Activated CD4-positive, alpha-beta T cell treated with anti-CD3 and anti-CD28 coated beads, Interleukin-2, amount 10 ng/mL, durations not matched to agents 7 days and 5 days (primary cell): ENCODE data around the gene ZNF317. TPM values are rescaled to one million over a fixed set of nuclear protein-coding genes. Genes with fewer than 3 reads are reported as not detected.
"Not testable (repeated sequence)": the region's sequence is repeated elsewhere in the genome, so short reads cannot be mapped to it uniquely, and the experiment has no call there.

ENCODE experiments used
- CTCF ChIA-PET: fragments of 350-600 bp; sonication (Branson Sonifier 250); formaldehyde crosslinking; loops from one replicate; lab custom pipeline; 2021; ENCODE audit warnings: antibody characterized with exemption; lab: Charles Lee
- POLR2A ChIA-PET: fragments of 350-600 bp; sonication (Branson Sonifier 250); formaldehyde crosslinking; loops from one replicate; lab custom pipeline; 2021; ENCODE audit warnings: antibody characterized with exemption; lab: Charles Lee
- DNase-seq: peaks from one replicate; pipeline ENCODE4 v3.0.0-alpha.2; 2020
- H3K27ac Mint-ChIP-seq: one replicate; pipeline ENCODE4 v1.8.0; 2021; ENCODE audit warnings: mild to moderate bottlenecking, moderate library complexity, mixed read lengths
- H3K27me3 Mint-ChIP-seq: one replicate; pipeline ENCODE4 v1.8.0; 2021; ENCODE audit warnings: mixed read lengths
- H3K36me3 Mint-ChIP-seq: one replicate; pipeline ENCODE4 v1.8.0; 2021; ENCODE audit warnings: low read depth, mixed read lengths
- H3K4me1 Mint-ChIP-seq: one replicate; pipeline ENCODE4 v1.8.0; 2021; ENCODE audit warnings: mixed read lengths
- H3K4me3 Mint-ChIP-seq: one replicate; pipeline ENCODE4 v1.8.0; 2021; ENCODE audit warnings: mild to moderate bottlenecking, moderate library complexity, mixed read lengths
- H3K9me3 Mint-ChIP-seq: one replicate; pipeline ENCODE4 v1.8.0; 2021; ENCODE audit warnings: mixed read lengths
- total RNA-seq, 2 experiments: library from RNA; stranded (reverse); gene quantifications; one replicate each; pipeline ENCODE4 v1.2.3, GENCODE V29; 2021

Gene ZNF317
- total RNA-seq, 2 experiments from 2014 or later, result 40.2 to 42.0 TPM

- CTCF ChIA-PET, result no interaction called here
- no peak for DNase-seq
- Mint-ChIP-seq H3K27me3 (no peaks in the 10 kb centered on the region), H3K9me3 (peaks cover 20% of the 10 kb centered on the region), H3K4me1 (no peaks in the 10 kb centered on the region), H3K27ac (no peak overlapping the region), H3K36me3 (no peaks in the 10 kb centered on the region), H3K4me3 (no peak overlapping the region)
- POLR2A ChIA-PET, result no interaction called here
Observed at GRCh38 chr19:9189535-9189934, 49.3 kb downstream of the ZNF317 start.

GRCh38 chr19:9198044-9198443 is 57.8 kb downstream of the ZNF317 start:
- H3K4me3 Mint-ChIP-seq, H3K4me1 Mint-ChIP-seq, CTCF ChIA-PET: not testable (repeated sequence)

GRCh38 chr19:9205501-9206113 is 65.4 kb downstream of the ZNF317 start:
- H3K27me3 Mint-ChIP-seq, result peaks cover 5% of the 10 kb centered on the region
- no peaks in the 10 kb centered on the region for H3K9me3 Mint-ChIP-seq
- CTCF ChIA-PET, result interaction anchor here (1.0 kb wide), 2 partner anchors 10 to 229 kb away, joined by 3 to 4 read pairs; partner anchors contain the start of gene ZNF266
- peak overlapping the region; percentile 34 for H3K4me3 Mint-ChIP-seq
- POLR2A ChIA-PET, result no interaction called here
- H3K27ac Mint-ChIP-seq, result no peak overlapping the region
- no peaks in the 10 kb centered on the region for H3K36me3 Mint-ChIP-seq
- DNase-seq, result peak; percentile 68
- peaks cover 6% of the 10 kb centered on the region for H3K4me1 Mint-ChIP-seq

More at GRCh38 chr19:9198044-9198443, 57.8 kb downstream of the ZNF317 start:
- H3K9me3 Mint-ChIP-seq, H3K36me3 Mint-ChIP-seq, H3K27ac Mint-ChIP-seq, DNase-seq, H3K27me3 Mint-ChIP-seq, POLR2A ChIA-PET: not testable (repeated sequence)

Other genes starting within 250 kb of the ZNF317 start
- gene MUC16, start 130.0 kb upstream of the ZNF317 start, total RNA-seq, result not detected
- gene OR1M1, start 53.3 kb upstream of the ZNF317 start, total RNA-seq, result not detected
- not detected for gene OR7G2, start 32.9 kb upstream of the ZNF317 start, total RNA-seq
- not detected for gene OR7G1, start 24.6 kb upstream of the ZNF317 start, total RNA-seq
- not detected for gene OR7G3, start 13.4 kb upstream of the ZNF317 start, total RNA-seq
- not detected for gene OR7D2, start 38.6 kb downstream of the ZNF317 start, total RNA-seq
- gene OR7D4, start 79.2 kb downstream of the ZNF317 start, total RNA-seq, result not detected
- not detected for gene OR7E24, start 110.5 kb downstream of the ZNF317 start, total RNA-seq
- gene ZNF699, start 169.4 kb downstream of the ZNF317 start, total RNA-seq, result 10 to 100 TPM in 1 of 2 experiments, 1 to 10 TPM in 1; 9.2 to 10.6 TPM
- 10 to 100 TPM; 14.2 to 15.2 TPM for gene ZNF559, start 183.8 kb downstream of the ZNF317 start, total RNA-seq
- gene ZNF177, start 222.6 kb downstream of the ZNF317 start, total RNA-seq, result under 1 TPM; 0.69 to 0.75 TPM